Brain pericyte (primary cell): ENCODE results near the gene TENT5C.

ENCODE experiments used
- DNase-seq: peaks from one replicate; pipeline ENCODE4 v3.0.0-alpha.2; 2012; ENCODE audit warnings: low read depth, low spot score

The TENT5C gene

DNA sequence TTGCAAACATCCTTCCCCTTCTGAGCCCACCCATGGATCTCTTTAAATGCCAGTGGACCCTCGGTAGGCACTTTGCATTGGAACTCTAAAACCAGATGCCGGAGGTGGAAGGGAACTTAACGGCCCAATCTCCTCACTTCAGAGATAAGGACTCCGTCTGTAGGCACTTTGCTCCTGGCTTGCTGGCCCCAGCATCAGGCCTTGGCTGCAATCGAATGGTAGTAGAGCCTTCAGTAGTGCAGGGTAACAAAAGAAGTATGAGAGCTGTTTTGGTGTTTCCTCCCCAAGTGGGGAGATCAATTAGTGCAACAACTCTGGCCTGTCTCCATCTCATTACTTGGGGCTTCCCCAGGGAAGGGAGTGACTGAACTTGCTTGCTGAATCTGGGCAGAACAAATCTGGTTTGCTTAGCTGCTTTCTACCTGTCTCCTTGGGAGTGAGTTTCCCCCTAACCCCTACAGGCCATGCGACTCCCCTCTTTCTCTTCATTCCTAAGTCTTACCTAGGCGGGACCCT lies 70.8 kb downstream of the TENT5C start:
- no peak for DNase-seq
